ENCODE data around the gene AQP2.

Gene AQP2

DNA sequence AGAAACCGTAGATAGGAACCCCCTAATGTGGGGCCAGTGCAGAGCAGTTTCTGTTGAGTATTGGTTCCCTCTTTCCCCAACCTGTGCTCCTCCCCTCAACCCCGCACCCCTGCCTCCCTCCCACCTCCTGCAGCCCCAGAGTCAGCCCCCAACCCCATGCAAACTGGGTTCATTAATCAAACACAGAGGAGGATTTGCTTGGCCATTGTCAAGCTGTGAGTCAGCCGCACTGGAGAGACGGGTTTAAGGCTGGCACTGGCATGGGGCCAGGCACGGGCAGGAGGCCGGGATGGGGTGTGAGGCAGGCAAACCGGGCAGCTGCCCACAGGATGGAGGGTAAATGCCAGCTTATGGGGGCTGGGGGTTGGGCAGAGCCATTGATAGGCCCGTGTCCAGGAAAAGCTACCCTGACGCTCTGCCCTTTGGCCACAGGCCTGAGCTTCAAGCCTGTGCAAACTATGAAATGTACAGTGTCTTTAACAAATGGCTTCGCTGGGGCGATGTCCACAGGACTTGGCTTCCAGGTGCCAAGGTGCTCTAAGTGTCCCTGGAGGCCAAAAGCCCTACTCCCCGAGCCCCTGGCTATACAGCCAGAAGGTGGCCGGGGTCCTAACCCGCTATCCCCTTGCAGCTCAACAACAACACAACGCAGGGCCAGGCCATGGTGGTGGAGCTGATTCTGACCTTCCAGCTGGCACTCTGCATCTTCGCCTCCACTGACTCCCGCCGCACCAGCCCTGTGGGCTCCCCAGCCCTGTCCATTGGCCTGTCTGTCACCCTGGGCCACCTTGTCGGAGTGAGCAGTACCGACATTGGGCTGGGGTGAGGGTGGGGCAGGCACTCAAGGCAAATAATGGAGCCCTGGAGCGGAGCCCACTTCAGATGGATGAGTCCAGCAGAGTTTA is 12.6 kb downstream of the AQP2 start:
- H3K4me3 ChIP-seq (ENCODE audit: control insufficient read depth, low read depth, low read length) = no peak overlapping the region
- TF ChIP-seq, protein P1, sequence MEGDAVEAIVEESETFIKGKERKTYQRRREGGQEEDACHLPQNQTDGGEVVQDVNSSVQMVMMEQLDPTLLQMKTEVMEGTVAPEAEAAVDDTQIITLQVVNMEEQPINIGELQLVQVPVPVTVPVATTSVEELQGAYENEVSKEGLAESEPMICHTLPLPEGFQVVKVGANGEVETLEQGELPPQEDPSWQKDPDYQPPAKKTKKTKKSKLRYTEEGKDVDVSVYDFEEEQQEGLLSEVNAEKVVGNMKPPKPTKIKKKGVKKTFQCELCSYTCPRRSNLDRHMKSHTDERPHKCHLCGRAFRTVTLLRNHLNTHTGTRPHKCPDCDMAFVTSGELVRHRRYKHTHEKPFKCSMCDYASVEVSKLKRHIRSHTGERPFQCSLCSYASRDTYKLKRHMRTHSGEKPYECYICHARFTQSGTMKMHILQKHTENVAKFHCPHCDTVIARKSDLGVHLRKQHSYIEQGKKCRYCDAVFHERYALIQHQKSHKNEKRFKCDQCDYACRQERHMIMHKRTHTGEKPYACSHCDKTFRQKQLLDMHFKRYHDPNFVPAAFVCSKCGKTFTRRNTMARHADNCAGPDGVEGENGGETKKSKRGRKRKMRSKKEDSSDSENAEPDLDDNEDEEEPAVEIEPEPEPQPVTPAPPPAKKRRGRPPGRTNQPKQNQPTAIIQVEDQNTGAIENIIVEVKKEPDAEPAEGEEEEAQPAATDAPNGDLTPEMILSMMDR (IDR thresholded peaks at IDR 0.05; ENCODE audit: control insufficient read depth, insufficient read depth, low read depth, low read length, missing control alignments) = no peak
- no peak for DNase-seq (ENCODE audit: low read depth)

DNA sequence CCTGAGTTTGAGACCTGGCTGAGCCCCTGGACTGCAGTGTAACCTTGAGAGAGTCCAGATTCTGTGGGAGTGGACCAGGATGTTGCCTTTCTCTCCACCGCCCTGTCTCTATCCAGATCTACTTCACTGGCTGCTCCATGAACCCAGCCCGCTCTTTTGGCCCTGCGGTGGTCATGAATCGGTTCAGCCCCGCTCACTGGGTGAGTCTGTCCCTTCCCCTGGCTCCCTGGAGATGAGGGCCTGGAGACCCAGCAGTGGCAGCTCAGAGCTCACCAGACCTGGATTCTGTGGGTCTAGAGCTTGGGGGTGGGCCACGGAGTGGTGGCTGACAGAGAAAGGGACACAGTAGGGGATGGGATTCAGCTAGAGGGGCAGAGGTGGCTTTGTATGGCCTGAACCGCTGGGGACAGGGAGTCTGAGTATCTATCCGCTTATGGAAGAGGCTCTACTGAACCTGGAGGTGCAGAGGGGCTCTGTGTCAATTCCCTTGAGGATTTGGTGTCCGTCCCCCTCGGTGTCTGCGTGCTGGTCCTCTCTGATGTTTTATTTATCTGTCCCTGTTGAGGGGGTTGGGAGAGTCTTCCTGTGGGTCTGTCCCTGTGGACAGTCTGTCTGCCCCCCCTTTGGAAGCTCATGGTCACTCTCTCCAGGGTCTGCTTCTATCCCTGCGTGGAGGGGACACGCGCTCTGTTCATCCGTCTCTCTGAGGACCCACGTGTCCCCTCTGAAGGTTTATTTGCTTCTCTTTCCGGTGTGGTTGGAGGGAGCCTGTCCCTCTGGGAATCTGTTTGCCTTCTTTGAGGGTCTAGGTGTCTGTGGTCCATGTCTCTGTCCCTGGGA is 13.7 kb downstream of the AQP2 start:
- H3K4me3 ChIP-seq (ENCODE audit: control insufficient read depth, low read depth, low read length) = no peak overlapping the region
- no peak for DNase-seq (ENCODE audit: low read depth)
- TF ChIP-seq, protein P1 (IDR thresholded peaks at IDR 0.05; ENCODE audit: control insufficient read depth, insufficient read depth, low read depth, low read length, missing control alignments) = no peak

DNA sequence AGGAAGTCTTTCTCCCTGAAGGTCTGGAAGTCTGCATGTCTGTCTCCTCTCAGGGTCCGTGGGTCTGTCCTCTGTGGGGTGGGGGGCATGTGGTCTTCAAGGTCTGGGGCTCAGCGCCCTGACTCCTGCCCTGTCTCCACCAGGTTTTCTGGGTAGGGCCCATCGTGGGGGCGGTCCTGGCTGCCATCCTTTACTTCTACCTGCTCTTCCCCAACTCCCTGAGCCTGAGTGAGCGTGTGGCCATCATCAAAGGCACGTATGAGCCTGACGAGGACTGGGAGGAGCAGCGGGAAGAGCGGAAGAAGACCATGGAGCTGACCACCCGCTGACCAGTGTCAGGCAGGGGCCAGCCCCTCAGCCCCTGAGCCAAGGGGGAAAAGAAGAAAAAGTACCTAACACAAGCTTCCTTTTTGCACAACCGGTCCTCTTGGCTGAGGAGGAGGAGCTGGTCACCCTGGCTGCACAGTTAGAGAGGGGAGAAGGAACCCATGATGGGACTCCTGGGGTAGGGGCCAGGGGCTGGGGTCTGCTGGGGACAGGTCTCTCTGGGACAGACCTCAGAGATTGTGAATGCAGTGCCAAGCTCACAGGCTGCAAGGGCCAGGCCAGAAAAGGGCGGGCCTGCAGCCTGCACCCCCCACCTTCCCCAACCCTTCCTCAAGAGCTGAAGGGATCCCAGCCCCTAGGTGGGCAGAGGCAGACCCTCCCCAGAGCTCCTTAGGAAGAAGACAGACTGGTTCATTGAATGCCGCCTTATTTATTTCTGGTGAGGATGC is 14.5 kb downstream of the AQP2 start:
- DNase-seq (ENCODE audit: low read depth) = no peak
- TF ChIP-seq, protein P1 (IDR thresholded peaks at IDR 0.05; ENCODE audit: control insufficient read depth, insufficient read depth, low read depth, low read length, missing control alignments) = no peak
- no peak overlapping the region for H3K4me3 ChIP-seq (ENCODE audit: control insufficient read depth, low read depth, low read length)

DNA sequence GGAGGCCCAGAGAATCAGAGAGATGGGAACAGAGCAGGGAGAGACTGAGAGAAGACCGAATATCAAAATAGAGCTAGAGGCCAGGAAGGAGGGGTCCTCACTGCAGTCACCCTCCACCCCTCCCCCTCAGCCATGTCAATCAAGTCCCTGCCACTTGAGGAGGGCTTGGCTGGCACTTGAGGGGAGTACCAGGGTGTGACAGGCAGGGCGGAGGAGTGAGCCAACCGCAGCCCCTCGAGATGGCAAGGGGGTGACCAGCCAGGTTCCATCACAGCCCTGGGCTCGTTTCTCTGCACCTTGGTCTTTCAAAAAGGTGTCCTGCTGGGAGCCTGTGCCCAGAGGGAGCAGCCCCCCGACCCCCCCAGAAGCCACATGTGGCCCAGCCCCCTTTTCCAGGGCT is 15.3 kb downstream of the AQP2 start:
- TF ChIP-seq, protein P1 (IDR thresholded peaks at IDR 0.05; ENCODE audit: control insufficient read depth, insufficient read depth, low read depth, low read length, missing control alignments) = no peak
- DNase-seq (ENCODE audit: low read depth) = no peak
- H3K4me3 ChIP-seq (ENCODE audit: control insufficient read depth, low read depth, low read length) = no peak overlapping the region

DNA sequence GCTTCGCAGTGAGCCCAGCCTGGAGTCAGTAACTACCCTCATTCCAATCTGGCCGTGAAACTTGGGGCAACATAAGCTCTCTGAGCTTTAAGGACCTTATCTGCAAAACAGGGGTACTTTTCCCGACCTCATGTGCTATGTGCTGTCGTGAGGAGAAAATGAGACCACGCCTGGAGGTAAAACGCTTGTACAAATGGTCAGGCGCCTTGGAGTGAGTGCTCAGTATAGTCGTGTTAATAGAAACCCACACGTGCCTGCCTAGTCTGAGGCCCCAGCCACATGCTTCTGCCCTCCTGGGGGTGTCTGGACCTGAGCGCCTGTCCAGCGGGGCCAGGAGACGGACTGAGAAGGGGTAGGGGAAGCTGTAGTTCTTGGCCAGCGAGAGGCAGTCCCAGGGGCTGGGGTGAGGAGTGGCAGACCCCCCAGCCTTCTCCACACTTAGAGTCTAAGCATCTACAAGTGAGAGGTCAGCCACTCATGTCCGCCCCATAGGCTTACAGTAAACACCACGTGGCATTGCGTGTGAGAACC is 16.0 kb downstream of the AQP2 start:
- no peak for DNase-seq (ENCODE audit: low read depth)
- H3K4me3 ChIP-seq (ENCODE audit: control insufficient read depth, low read depth, low read length) = no peak overlapping the region
- TF ChIP-seq, protein P1 (IDR thresholded peaks at IDR 0.05; ENCODE audit: control insufficient read depth, insufficient read depth, low read depth, low read length, missing control alignments) = no peak
